Measurements from ENCODE around the gene RRP9. TPM values are rescaled to one million over a fixed set of nuclear protein-coding genes. Genes with fewer than 3 reads are reported as not detected.

The RRP9 gene
- total RNA-seq, 1 experiment from 2014 or later: 34.6 TPM

GRCh38 chr3:51974963-51975851 lies 33.5 kb upstream of the RRP9 start, which contains the start of gene ABHD14A:
Gene ABHD14A (plus strand): TSS chr3:51975064. CDS start chr3:51975136, 72 bp downstream.
- in situ Hi-C loops (cut with HindIII; ENCODE audit: low pct_unique_long_range_greater_than_20kb, low sequenced_read_pairs): no loop called here
- DNase-seq (ENCODE audit: low read depth): peak; percentile 59

GRCh38 chr3:51974277-51974962 lies 32.7 kb upstream of the RRP9 start:
- DNase-seq (ENCODE audit: low read depth): no peak

GRCh38 chr3:51971350-51971749 lies 29.6 kb upstream of the RRP9 start:
- in situ Hi-C loops (cut with HindIII; ENCODE audit: low pct_unique_long_range_greater_than_20kb, low sequenced_read_pairs): no loop called here
- no peak for DNase-seq (ENCODE audit: low read depth)

More at GRCh38 chr3:51974277-51974962, 32.7 kb upstream of the RRP9 start:
- in situ Hi-C loops (cut with HindIII; ENCODE audit: low pct_unique_long_range_greater_than_20kb, low sequenced_read_pairs): no loop called here

- in situ Hi-C loops (cut with HindIII; ENCODE audit: low pct_unique_long_range_greater_than_20kb, low sequenced_read_pairs): no loop called here
- no peak for DNase-seq (ENCODE audit: low read depth)
These were observed 29.0 kb upstream of the RRP9 start for GRCh38 chr3:51970606-51971300.

GRCh38 chr3:51969841-51970240 lies 28.1 kb upstream of the RRP9 start:
- DNase-seq (ENCODE audit: low read depth): no peak
- in situ Hi-C loops (cut with HindIII; ENCODE audit: low pct_unique_long_range_greater_than_20kb, low sequenced_read_pairs): no loop called here

GRCh38 chr3:51968883-51969678 lies 27.4 kb upstream of the RRP9 start:
- DNase-seq (ENCODE audit: low read depth): no peak
- in situ Hi-C loops (cut with HindIII; ENCODE audit: low pct_unique_long_range_greater_than_20kb, low sequenced_read_pairs): no loop called here

- DNase-seq (ENCODE audit: low read depth): no peak
- in situ Hi-C loops (cut with HindIII; ENCODE audit: low pct_unique_long_range_greater_than_20kb, low sequenced_read_pairs): no loop called here
These were observed 26.6 kb upstream of the RRP9 start for GRCh38 chr3:51968170-51968775.

GRCh38 chr3:51967384-51968169 lies 25.9 kb upstream of the RRP9 start, which contains the start of gene PCBP4:
Gene PCBP4 (minus strand): TSS chr3:51967454. CDS start chr3:51961240, 6,214 bp downstream.
- in situ Hi-C loops (cut with HindIII; ENCODE audit: low pct_unique_long_range_greater_than_20kb, low sequenced_read_pairs): no loop called here

GRCh38 chr3:51966922-51967383 lies 25.2 kb upstream of the RRP9 start:
- DNase-seq (ENCODE audit: low read depth): no peak
- in situ Hi-C loops (cut with HindIII; ENCODE audit: low pct_unique_long_range_greater_than_20kb, low sequenced_read_pairs): no loop called here

More at GRCh38 chr3:51967384-51968169, 25.9 kb upstream of the RRP9 start, which contains the start of gene PCBP4:
- no peak for DNase-seq (ENCODE audit: low read depth)

- no peak for DNase-seq (ENCODE audit: low read depth)
- in situ Hi-C loops (cut with HindIII; ENCODE audit: low pct_unique_long_range_greater_than_20kb, low sequenced_read_pairs): no loop called here
These were observed 24.8 kb upstream of the RRP9 start for GRCh38 chr3:51966486-51966885.

GRCh38 chr3:51966016-51966415 lies 24.3 kb upstream of the RRP9 start:
- DNase-seq (ENCODE audit: low read depth): no peak
- in situ Hi-C loops (cut with HindIII; ENCODE audit: low pct_unique_long_range_greater_than_20kb, low sequenced_read_pairs): no loop called here

GRCh38 chr3:51964521-51964920 lies 22.8 kb upstream of the RRP9 start:
- in situ Hi-C loops (cut with HindIII; ENCODE audit: low pct_unique_long_range_greater_than_20kb, low sequenced_read_pairs): no loop called here
- DNase-seq (ENCODE audit: low read depth): no peak

- in situ Hi-C loops (cut with HindIII; ENCODE audit: low pct_unique_long_range_greater_than_20kb, low sequenced_read_pairs): no loop called here
- DNase-seq (ENCODE audit: low read depth): no peak
These were observed 22.3 kb upstream of the RRP9 start for GRCh38 chr3:51963951-51964451.

GRCh38 chr3:51962854-51963530 lies 21.3 kb upstream of the RRP9 start:
- in situ Hi-C loops (cut with HindIII; ENCODE audit: low pct_unique_long_range_greater_than_20kb, low sequenced_read_pairs): no loop called here
- DNase-seq (ENCODE audit: low read depth): no peak

- in situ Hi-C loops (cut with HindIII; ENCODE audit: low pct_unique_long_range_greater_than_20kb, low sequenced_read_pairs): no loop called here
- DNase-seq (ENCODE audit: low read depth): no peak
These were observed 20.2 kb upstream of the RRP9 start for GRCh38 chr3:51961602-51962569.

Data from Caki2 (cell line).